Right lobe of liver (tissue), 6 donors: ENCODE data around the gene HOXB5. TPM values are rescaled to one million over a fixed set of nuclear protein-coding genes. Genes with fewer than 3 reads are reported as not detected.

Source experiments
- ATAC-seq, 4 donors: fragments of 200-7000 bp; cut with Tn5 transposase; one replicate each; pipeline ENCODE4 v1.9.1; 2020; ENCODE audit warnings: mild to moderate bottlenecking in 4 of 4, moderate library complexity in 4 of 4
- DNase-seq, 3 donors: peaks; one replicate each; pipeline ENCODE4 v3.0.0-alpha.2; 2020
- H3K27ac ChIP-seq, 3 donors: fragments of 200-600 bp; one replicate each; pipeline ENCODE4 v1.8.0; 2022
- H3K27me3 ChIP-seq, 2 donors: fragments of 200-600 bp; one replicate each; pipeline ENCODE4 v1.8.0; 2022
- H3K36me3 ChIP-seq, 4 donors: fragments of 200-600 bp; sonication (generic) in 1 of 4; one replicate each; pipeline versions ENCODE4 v1.5.1 to v1.8.0; 2017 to 2022; ENCODE audit warnings: control low read depth in 1 of 4
- H3K4me1 ChIP-seq, 4 donors: fragments of 200-600 bp; sonication (generic) in 1 of 4; one replicate each; pipeline versions ENCODE4 v1.5.1 to v1.8.0; 2017 to 2022; ENCODE audit warnings: control low read depth in 1 of 4
- H3K4me3 ChIP-seq, 3 donors: fragments of 200-600 bp; one replicate each; pipeline ENCODE4 v1.8.0; 2022
- H3K9me3 ChIP-seq, 4 donors: fragments of 200-600 bp; sonication (generic) in 1 of 4; one replicate each; pipeline versions ENCODE4 v1.5.1 to v1.8.0; 2017 to 2022; ENCODE audit warnings: control low read depth in 1 of 4
- CTCF ChIP-seq, 4 donors: fragments of 200-600 bp in 3 of 4; fragments of 450-650 bp in 1 of 4; IDR thresholded peaks; one replicate each; pipeline versions ENCODE4 v1.5.1 to v1.8.0; 2016 to 2022; ENCODE audit warnings: antibody characterized with exemption in 4 of 4, mild to moderate bottlenecking in 2 of 4
- POLR2A ChIP-seq: fragments of 450-650 bp; IDR thresholded peaks from one replicate; pipeline ENCODE4 v1.6.1; 2017; ENCODE audit warnings: antibody characterized with exemption, mild to moderate bottlenecking
- WGBS: methylation state at CpG from one replicate; pipeline ENCODE4 v1.1.6; 2018; ENCODE audit warnings: low coverage, low lambda C conversion rate; ENCODE audit not compliant: insufficient coverage; ENCODE audit errors: missing lambda C conversion rate; 5-methylcytosine and 5-hydroxymethylcytosine counted together
- intact Hi-C, 2 donors: fragments of 100-400 bp; cut with DNase I; formaldehyde crosslinking; loops; one replicate each; pipeline versions ENCODE4 v1.11.2 to v1.14.1; 2022
- total RNA-seq, 6 experiments: library from RNA; depleted of rRNA in 2 of 6; stranded (reverse); fragments of >200 nt in 2 of 6; fragmentation: NEBNext Ultra II Directional in 3 of 6; extraction: Animal tissue kit (Norgen Biotek cat#: 25700) in 3 of 6; gene quantifications; one replicate each; pipeline versions ENCODE4 v1.1.0 to v1.2.4, GENCODE V29; 2016 to 2023
- donor health status: DM: no; HTN: yes; CAD: no.
- donor health status: DM: no; HTN: no; CAD: no.
- donor health status: DM: no; HTN: no; CAD: no.
- donor health status: DM: no; HTN: yes; CAD: no.
- donor health status: DM: no; HTN: yes; CAD: no.

The HOXB5 gene
- total RNA-seq, 6 experiments from 2014 or later = 0.11 to 0.29 (median 0.19) TPM; not detected in 1

DNA sequence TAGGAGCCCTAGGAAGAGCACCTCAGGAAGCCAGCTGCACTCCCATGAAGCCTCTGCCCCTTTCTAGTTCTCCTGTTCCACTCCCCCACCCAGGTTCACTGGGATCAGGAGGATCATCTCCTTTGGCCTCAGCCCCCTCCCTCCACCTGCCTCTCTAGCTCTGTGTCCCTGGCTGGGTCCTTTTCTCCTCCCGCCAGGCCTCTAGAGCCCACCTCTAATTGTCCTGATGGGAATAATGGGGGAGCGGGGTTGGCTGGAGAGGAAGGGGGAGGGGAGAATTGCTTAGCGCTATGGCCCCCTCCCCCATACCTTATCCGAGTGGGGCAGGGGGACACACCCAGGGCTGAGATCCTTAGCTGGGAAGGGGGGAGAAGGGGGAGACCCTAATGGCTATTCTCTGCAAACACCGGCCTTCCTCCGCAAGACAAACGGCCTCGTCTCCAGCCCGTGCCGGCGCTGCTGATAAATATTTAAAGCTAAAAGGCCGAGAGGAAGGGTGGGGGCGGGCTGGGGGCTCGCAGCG is 16.2 kb upstream of the HOXB5 start:
- intact Hi-C loops = loop anchor here in 1 of 2 donors (10.0 kb wide), 1 partner anchor 265 kb away; no protein-coding TSS in a partner anchor
- Histone ChIP-seq H3K4me1 (peaks cover 0 to 13% (median 2%) of the 10 kb centered on the region in 4 donors), H3K27ac (no peak overlapping the region), H3K36me3 (no peaks in the 10 kb centered on the region), H3K9me3 (no peaks in the 10 kb centered on the region), H3K4me3 (peak overlapping the region in 2 of 3 donors; percentile 25 to 43), H3K27me3 (peaks cover 27 to 81% of the 10 kb centered on the region in 2 donors)
- 3% methylated on average over 11 of the region's 15 CpGs for WGBS
- DNase-seq = no peak
- no peak for ATAC-seq
- TF ChIP-seq POLR2A (no peak), CTCF (IDR thresholded peaks at IDR 0.05) (no peak)

DNA sequence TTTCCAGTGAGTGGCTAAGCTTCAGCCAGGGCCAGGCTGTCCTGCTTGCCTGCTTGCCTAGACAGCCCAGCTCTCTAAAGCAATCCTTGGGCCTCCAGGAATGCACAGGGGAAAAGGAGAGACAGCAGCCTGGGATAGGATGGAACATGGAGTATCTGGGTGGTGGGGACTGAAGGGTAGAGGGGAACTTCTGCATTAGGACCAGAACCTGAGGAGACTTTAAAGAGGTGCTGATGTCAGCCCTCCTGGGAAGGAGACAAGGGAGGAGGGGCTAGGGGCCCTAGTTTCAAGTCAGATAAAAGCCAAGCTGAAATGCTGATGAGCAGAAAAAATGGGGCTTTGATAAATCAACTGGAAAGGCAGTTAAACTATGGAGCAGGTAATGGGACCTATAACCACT is 15.5 kb upstream of the HOXB5 start:
- ATAC-seq (no peak), DNase-seq (no peak)
- Histone ChIP-seq H3K36me3 (no peaks in the 10 kb centered on the region), H3K27me3 (peaks cover 27 to 83% of the 10 kb centered on the region in 2 donors), H3K4me1 (peaks cover 0 to 9% (median 2%) of the 10 kb centered on the region in 4 donors), H3K27ac (no peak overlapping the region), H3K9me3 (no peaks in the 10 kb centered on the region), H3K4me3 (no peak overlapping the region)
- intact Hi-C loops = no loop called here
- TF ChIP-seq POLR2A = no peak
- no peak for TF ChIP-seq CTCF (IDR thresholded peaks at IDR 0.05)

DNA sequence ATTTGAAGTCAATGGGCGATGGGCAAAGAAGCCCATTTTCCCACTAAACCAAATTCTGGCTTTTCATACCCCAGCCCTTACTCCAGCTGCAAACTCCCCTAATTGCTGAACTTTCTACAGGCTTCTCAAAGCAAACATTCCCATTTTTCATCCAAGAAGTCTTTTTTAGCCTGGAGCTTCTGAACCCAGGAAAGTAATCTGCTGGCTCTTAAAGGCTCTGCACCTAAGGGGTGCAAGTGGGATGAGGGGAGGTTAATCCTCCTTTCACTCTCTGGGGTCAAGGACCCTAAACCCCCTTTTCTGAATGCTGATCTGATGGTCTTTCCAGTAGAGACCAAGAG is 14.9 kb upstream of the HOXB5 start:
- Histone ChIP-seq H3K27me3 (peaks cover 27 to 83% of the 10 kb centered on the region in 2 donors), H3K9me3 (no peaks in the 10 kb centered on the region), H3K4me3 (no peak overlapping the region), H3K4me1 (peaks cover 0 to 9% (median 2%) of the 10 kb centered on the region in 4 donors), H3K27ac (no peak overlapping the region), H3K36me3 (no peaks in the 10 kb centered on the region)
- DNase-seq (no peak), ATAC-seq (no peak)
- intact Hi-C loops = no loop called here
- no peak for TF ChIP-seq CTCF (IDR thresholded peaks at IDR 0.05)
- no peak for TF ChIP-seq POLR2A
- 89% methylated on average over 1 of the region's 1 CpG for WGBS

DNA sequence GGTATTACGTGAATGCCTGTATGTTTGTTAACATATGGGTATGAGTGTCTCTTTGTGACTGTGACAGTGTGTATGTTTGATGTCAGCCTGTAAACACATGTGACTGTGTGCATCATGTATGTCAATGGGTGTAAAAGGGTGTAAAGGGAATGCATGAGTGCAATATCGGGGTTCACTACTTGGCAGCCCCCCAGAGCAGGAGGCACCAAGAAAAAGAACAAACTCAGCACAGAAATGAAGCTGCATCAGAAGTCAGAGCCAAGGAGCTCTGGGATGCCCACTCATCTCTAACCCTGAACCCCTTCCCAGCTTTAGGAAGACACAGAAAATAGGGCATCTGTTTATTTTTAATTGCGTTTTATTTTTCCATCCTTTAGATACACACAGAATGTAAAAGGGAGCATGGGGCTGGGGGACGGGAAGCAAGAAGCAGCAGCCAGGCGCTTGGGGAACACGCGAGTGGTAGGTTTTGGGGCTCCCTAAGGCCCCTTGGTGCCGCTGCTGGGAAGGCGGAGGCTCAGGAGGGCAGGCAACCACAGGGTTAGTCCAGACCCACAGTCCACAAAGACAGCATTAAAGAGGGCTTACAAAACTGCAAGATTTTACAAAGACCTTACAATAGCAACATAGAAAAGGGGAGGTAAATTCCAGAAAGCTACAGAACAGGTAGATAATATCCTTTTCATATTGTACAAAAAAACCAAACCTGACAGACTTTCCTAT is 13.5 kb upstream of the HOXB5 start:
- intact Hi-C loops = no loop called here
- Histone ChIP-seq H3K36me3 (no peaks in the 10 kb centered on the region), H3K27me3 (peaks cover 26 to 78% of the 10 kb centered on the region in 2 donors), H3K9me3 (no peaks in the 10 kb centered on the region), H3K4me1 (peaks cover 0 to 19% (median 2%) of the 10 kb centered on the region in 4 donors), H3K27ac (no peak overlapping the region), H3K4me3 (no peak overlapping the region)
- 27% methylated on average over 9 of the region's 9 CpGs for WGBS
- no peak for TF ChIP-seq POLR2A
- no peak for TF ChIP-seq CTCF (IDR thresholded peaks at IDR 0.05)
- ATAC-seq (no peak), DNase-seq (no peak)
